Ovary (tissue), 9 donors: ENCODE data around the gene MTLN. TPM values are rescaled to one million over a fixed set of nuclear protein-coding genes. Genes with fewer than 3 reads are reported as not detected.
"Not testable (repeated sequence)": the region's sequence is repeated elsewhere in the genome, so short reads cannot be mapped to it uniquely, and the experiment has no call there.

ENCODE experiments used
- DNase-seq, 5 donors: peaks; one replicate each; pipeline ENCODE4 v3.0.0-alpha.2; 2019 to 2020
- H3K27ac ChIP-seq, 2 donors: fragments of 200-600 bp; one replicate each; pipeline versions ENCODE4 v1.5.1 to v1.8.0; 2019 to 2022
- H3K27me3 ChIP-seq: fragments of 200-600 bp; one replicate; pipeline ENCODE4 v1.8.0; 2022
- H3K36me3 ChIP-seq: fragments of 200-600 bp; sonication (generic); one replicate; pipeline ENCODE4 v1.5.1; 2019
- H3K4me1 ChIP-seq: one replicate; pipeline ENCODE4 v1.8.1; 2013; ENCODE audit warnings: mild to moderate bottlenecking, moderate library complexity; ENCODE audit not compliant: insufficient read depth
- H3K4me3 ChIP-seq: fragments of 200-600 bp; sonication (generic); one replicate; pipeline ENCODE4 v1.5.1; 2017
- H3K9me3 ChIP-seq, 2 donors: fragments of 200-600 bp in 1 of 2; sonication (generic) in 1 of 2; one replicate each; pipeline versions ENCODE4 v1.5.1 to v1.8.1; 2013 to 2019; ENCODE audit warnings: mild to moderate bottlenecking in 1 of 2, moderate library complexity in 1 of 2
- EP300 ChIP-seq: sonication (generic); formaldehyde crosslinking; IDR thresholded peaks from one replicate; pipeline ENCODE4 v1.6.1; 2017; ENCODE audit warnings: antibody characterized with exemption
- POLR2A ChIP-seq: fragments of 450-650 bp; IDR thresholded peaks from one replicate; pipeline ENCODE4 v1.6.1; 2017; ENCODE audit warnings: antibody characterized with exemption, mild to moderate bottlenecking, moderate library complexity
- WGBS, 3 donors: extraction: QIAGEN DNeasy Blood & Tissue Kit in 1 of 3; methylation state at CpG; one replicate each; pipeline versions ENCODE4 v1.1.5 to v1.1.7; 2013 to 2017; 5-methylcytosine and 5-hydroxymethylcytosine counted together
- intact Hi-C, 4 donors: fragments of 100-400 bp; cut with DNase I; formaldehyde crosslinking; loops; one replicate each; pipeline versions ENCODE4 v1.11.0 to v1.15.1; 2022 to 2023
- polyA plus RNA-seq, 2 donors: library from polyadenylated mRNA; stranded (reverse); fragments of 200-250 nt in 1 of 2; fragments of 350-450 nt in 1 of 2; fragmentation: Illumina TruSeq in 1 of 2; extraction: RNeasy Lipid Tissue Mini Kit (QIAGEN cat#74804) in 1 of 2; gene quantifications; one replicate each; pipeline ENCODE4 v1.2.3, GENCODE V29; 2013 to 2014
- total RNA-seq, 7 donors: library from RNA; depleted of rRNA in 2 of 7; stranded (reverse); fragments of >200 nt in 2 of 7; fragmentation: NEBNext Ultra II Directional in 3 of 7; extraction: Animal tissue kit (Norgen Biotek cat#: 25700) in 3 of 7; gene quantifications; one replicate each; pipeline versions ENCODE4 v1.1.0 to v1.2.4, GENCODE V29; 2016 to 2023
- TF ChIP-seq, protein P1 (sequence below), 3 donors: fragments of 450-650 bp in 2 of 3; fragments of 200-600 bp in 1 of 3; IDR thresholded peaks; one replicate each; pipeline versions ENCODE4 v1.5.1 to v1.8.0; 2016 to 2022; ENCODE audit warnings: antibody characterized with exemption in 3 of 3, mild to moderate bottlenecking in 1 of 3
- donor health status: DM: no; HTN: no; CAD: no; lungs with moderate emphysema.
- donor health status: DM: no; HTN: no; CAD: no.
- donor health status: Bipolar disorder and iron deficiency.
- donor health status: DM: yes; HTN: yes; CAD: no.
- donor health status: DM: no; HTN: no; CAD: no.
- donor health status: DM: yes; HTN: yes; CAD: no.

MTLN gene
- total and polyA plus RNA-seq, 9 donors, result 2.5 to 125 (median 45.5) TPM

DNA sequence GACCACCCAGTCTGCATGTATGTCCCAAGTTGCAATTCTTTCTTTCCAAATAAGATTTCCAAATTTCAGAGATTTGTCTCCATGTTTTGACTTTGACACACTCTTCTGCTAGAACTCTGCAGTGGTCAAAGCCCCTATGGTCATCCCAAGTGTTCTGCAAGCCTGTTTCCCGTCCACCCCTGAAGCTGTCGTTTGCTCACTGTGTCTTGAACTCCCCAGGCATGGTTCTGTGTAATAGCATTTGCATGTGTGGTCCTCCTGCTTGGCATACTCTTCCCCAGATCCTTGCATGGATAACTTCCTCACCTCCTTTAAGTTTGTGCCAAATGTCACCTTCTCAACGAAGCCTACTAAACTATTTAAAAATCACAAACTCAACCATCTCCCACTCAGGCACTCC is 3.9 kb upstream of the MTLN start:
- intact Hi-C loops, result no loop called here
- Histone ChIP-seq H3K27ac (no peak overlapping the region), H3K36me3 (no peaks in the 10 kb centered on the region), H3K4me3 (no peak overlapping the region), H3K4me1 (no peaks in the 10 kb centered on the region), H3K9me3 (no peaks in the 10 kb centered on the region), H3K27me3 (no peaks in the 10 kb centered on the region)
- TF ChIP-seq EP300, result no peak
- TF ChIP-seq POLR2A, result no peak
- TF ChIP-seq, protein P1, sequence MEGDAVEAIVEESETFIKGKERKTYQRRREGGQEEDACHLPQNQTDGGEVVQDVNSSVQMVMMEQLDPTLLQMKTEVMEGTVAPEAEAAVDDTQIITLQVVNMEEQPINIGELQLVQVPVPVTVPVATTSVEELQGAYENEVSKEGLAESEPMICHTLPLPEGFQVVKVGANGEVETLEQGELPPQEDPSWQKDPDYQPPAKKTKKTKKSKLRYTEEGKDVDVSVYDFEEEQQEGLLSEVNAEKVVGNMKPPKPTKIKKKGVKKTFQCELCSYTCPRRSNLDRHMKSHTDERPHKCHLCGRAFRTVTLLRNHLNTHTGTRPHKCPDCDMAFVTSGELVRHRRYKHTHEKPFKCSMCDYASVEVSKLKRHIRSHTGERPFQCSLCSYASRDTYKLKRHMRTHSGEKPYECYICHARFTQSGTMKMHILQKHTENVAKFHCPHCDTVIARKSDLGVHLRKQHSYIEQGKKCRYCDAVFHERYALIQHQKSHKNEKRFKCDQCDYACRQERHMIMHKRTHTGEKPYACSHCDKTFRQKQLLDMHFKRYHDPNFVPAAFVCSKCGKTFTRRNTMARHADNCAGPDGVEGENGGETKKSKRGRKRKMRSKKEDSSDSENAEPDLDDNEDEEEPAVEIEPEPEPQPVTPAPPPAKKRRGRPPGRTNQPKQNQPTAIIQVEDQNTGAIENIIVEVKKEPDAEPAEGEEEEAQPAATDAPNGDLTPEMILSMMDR (IDR thresholded peaks at IDR 0.05), result no peak
- DNase-seq, result no peak
- 45 to 64% (median 48%) methylated on average over 3 of the region's 3 CpGs for WGBS, 3 donors

DNA sequence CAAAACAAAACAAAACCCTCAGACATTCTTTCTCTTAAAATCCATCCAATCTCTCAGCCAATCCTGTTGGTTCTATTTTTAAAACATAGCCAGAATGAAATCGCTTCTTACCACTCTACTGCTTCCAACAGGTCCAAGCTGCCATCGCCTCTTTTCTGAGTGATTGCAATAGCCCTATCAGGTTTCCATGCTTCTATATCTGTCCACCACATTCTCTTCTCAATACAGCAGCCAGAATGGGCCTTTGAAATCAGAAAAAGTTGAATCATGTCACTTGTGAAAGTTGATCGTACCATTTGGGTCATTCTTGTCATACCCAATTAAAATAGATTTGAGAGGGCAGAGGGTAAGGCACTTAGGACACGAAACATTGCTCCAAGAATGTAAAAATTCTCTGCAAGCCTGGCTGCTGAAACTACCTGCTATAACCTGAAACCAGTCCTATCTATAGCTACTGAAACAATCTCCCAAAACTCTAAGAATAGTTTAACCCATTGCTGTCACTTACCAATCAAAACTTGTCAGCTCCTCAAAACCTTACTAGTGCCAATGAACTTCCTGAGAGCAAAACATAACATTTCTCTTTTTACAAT is 3.3 kb upstream of the MTLN start:
- H3K9me3 ChIP-seq, result no peaks in the 10 kb centered on the region
- WGBS, 3 donors, result 68 to 73% (median 71%) methylated on average over 4 of the region's 4 CpGs
- TF ChIP-seq, protein P1 (IDR thresholded peaks at IDR 0.05), result no peak
- TF ChIP-seq EP300 (no peak), POLR2A (no peak)
- H3K27ac ChIP-seq, result no peak overlapping the region
- no peaks in the 10 kb centered on the region for H3K36me3 ChIP-seq
- H3K4me1 ChIP-seq, result no peaks in the 10 kb centered on the region
- no peak overlapping the region for H3K4me3 ChIP-seq
- H3K27me3 ChIP-seq, result no peaks in the 10 kb centered on the region
- intact Hi-C loops, result no loop called here
- no peak for DNase-seq

DNA sequence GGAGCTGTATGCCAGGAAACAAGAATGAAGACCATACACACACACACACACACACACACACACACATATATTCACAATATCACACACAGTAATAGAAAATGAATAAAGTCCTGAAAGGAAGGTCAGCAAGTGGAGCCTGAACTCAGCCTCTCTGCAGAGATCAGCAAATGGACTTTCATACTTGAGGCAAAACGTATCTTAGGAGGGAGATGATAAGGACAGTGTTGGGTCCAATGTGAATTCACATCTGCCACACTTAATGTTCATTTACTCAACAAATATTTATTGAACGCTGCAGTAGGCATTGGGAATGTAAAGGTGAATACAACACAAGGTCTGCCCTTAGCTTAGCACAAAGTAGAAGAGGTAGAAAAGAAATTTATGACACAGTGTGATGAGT is 2.7 kb upstream of the MTLN start:
- WGBS, 3 donors, result 57 to 61% (median 60%) methylated on average over 2 of the region's 2 CpGs
- Histone ChIP-seq H3K4me1 (no peaks in the 10 kb centered on the region), H3K36me3 (no peaks in the 10 kb centered on the region), H3K4me3 (no peak overlapping the region), H3K27me3 (no peaks in the 10 kb centered on the region), H3K9me3 (no peaks in the 10 kb centered on the region), H3K27ac (no peak overlapping the region)
- intact Hi-C loops, result no loop called here
- TF ChIP-seq, protein P1 (IDR thresholded peaks at IDR 0.05), result no peak
- no peak for TF ChIP-seq EP300
- TF ChIP-seq POLR2A, result no peak
- no peak for DNase-seq

DNA sequence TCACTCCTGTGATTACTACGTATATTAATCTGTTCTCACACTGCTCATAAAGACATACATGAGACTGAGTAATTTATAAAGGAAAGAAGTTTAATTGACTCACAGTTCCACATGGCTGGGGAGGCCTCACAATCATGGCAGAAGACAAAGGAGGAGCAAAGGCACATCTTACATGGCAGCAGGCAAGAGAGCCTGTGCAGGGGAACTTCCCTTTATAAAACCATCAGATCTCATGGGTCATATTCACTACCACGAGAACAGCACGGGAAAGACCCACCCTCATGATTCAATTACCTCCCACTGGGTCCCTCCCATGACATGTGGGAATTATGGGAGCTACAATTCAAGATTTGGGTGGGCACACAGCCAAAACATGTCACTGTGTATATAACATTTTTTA is 1.2 kb upstream of the MTLN start:
- H3K27me3 ChIP-seq, H3K27ac ChIP-seq, H3K9me3 ChIP-seq, H3K36me3 ChIP-seq, DNase-seq, H3K4me3 ChIP-seq, intact Hi-C loops, H3K4me1 ChIP-seq: not testable (repeated sequence)
- 81 to 93% (median 90%) methylated on average over 3 of the region's 3 CpGs for WGBS, 3 donors

DNA sequence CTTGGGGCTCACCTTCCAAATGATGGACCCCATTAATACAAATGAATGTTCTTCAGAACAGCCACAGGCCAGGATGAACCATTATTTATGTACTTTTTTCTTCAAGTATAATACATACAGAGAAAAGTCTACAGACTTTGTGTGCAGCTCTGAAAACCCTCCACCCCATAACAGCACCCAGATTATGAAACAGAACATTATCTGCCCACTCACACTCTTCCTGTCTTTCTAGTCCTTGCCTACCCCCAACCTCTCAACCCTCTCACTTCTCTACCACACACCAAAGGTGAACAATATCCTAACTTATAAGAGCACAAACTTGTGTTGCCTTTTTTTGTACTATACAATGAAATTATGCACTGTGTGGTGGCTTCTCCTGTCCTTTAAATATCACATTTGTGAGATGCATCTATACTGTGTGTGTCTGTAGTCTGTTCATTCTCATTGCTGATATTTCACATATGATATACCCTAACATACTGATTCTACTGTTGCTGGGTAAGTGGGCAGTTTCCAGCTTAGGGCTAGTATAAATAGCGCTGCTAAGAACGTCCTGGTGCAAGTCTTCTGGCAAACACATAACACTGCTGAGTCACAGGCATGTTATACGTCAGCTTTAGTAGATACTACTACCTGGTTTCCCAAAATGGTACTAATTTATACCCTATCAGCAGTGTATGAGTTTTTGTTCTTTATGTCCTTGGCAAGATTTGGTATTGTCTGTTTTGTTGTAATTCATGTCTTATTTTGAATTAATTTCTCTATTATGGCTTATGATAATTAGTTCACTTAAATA is 6.5 kb downstream of the MTLN start:
- no peaks in the 10 kb centered on the region for H3K9me3 ChIP-seq
- no peak overlapping the region for H3K27ac ChIP-seq
- H3K27me3 ChIP-seq, result no peaks in the 10 kb centered on the region
- DNase-seq, result no peak
- TF ChIP-seq, protein P1 (IDR thresholded peaks at IDR 0.05), result no peak
- TF ChIP-seq EP300 (no peak), POLR2A (no peak)
- H3K4me1 ChIP-seq, result peaks cover 4% of the 10 kb centered on the region
- no peak overlapping the region for H3K4me3 ChIP-seq
- 39 to 49% (median 48%) methylated on average over 3 of the region's 3 CpGs for WGBS, 3 donors
- intact Hi-C loops, result no loop called here
- no peaks in the 10 kb centered on the region for H3K36me3 ChIP-seq
